OCI-LY3 (cell line): ENCODE results near the gene FMN1.

Experiments
- CTCF ChIP-seq: fragments of 200-600, 300-600 bp; sonication (generic); IDR thresholded peaks from 2 replicates; pipeline ENCODE4 v1.5.1; 2014; ENCODE audit warnings: antibody characterized with exemption, low read length, low read depth
- EZH2phosphoT487 ChIP-seq: fragments of 200-600 bp; shearing (Covaris generic); IDR thresholded peaks from 2 replicates; pipeline ENCODE4 v1.6.1; 2018; ENCODE audit warnings: antibody characterized with exemption, mixed run types, low read depth

GRCh38 chr15:33182926-33183325 is 11.6 kb downstream of the FMN1 start:
- no peak for TF ChIP-seq EZH2phosphoT487
- no peak for TF ChIP-seq CTCF
